HEK293 (cell line): ENCODE results near the gene NEK9.

ENCODE experiments used
- CTCF ChIA-PET: fragments of 350-600 bp; formaldehyde crosslinking; extraction: SDS; loops from one replicate; lab custom pipeline; 2021; ENCODE audit warnings: antibody characterized with exemption; lab: Yijun Ruan, JAX
- POLR2A ChIA-PET: fragments of 300-600 bp; formaldehyde crosslinking; extraction: SDS; loops from one replicate; lab custom pipeline; 2020; ENCODE audit warnings: antibody characterized with exemption, inconsistent platforms; lab: Yijun Ruan, JAX
- H3K27ac ChIP-seq: fragments of 200-500 bp; sonication (Bioruptor generic); 2 replicates; pipeline ENCODE4 v1.5.1; 2014; ENCODE audit warnings: low read depth, low read length, control low read depth, inconsistent platforms; ENCODE audit errors: extremely low read depth
- H3K36me3 ChIP-seq, 2 experiments: fragments of 200-500 bp in 1 of 2; sonication (Bioruptor generic) in 1 of 2; 1 replicate in 1 of 2; 2 replicates in 1 of 2; pipeline ENCODE4 v1.5.1; 2014 to 2017; ENCODE audit warnings: inconsistent platforms in 2 of 2, low read length in 2 of 2; ENCODE audit not compliant: control insufficient read depth in 2 of 2, insufficient read depth in 1 of 2
- H3K4me1 ChIP-seq: fragments of 200-500 bp; sonication (Bioruptor generic); 2 replicates; pipeline ENCODE4 v1.5.1; 2014; ENCODE audit warnings: mild to moderate bottlenecking, low read length, inconsistent platforms; ENCODE audit not compliant: control insufficient read depth, insufficient read depth
- H3K4me3 ChIP-seq: 2 replicates; pipeline ENCODE4 v1.5.1; 2011; ENCODE audit warnings: low read depth, mild to moderate bottlenecking, control low read depth, low read length, moderate library complexity
- H3K9me3 ChIP-seq: fragments of 200-500 bp; sonication (Bioruptor generic); 2 replicates; pipeline ENCODE4 v1.5.1; 2014; ENCODE audit warnings: low read depth, low read length, inconsistent platforms; ENCODE audit not compliant: control insufficient read depth, insufficient read depth
- BCL11A ChIP-seq: fragments of 450-650 bp; formaldehyde crosslinking; IDR thresholded peaks from 2 replicates; pipeline ENCODE4 v1.5.1; 2016; ENCODE audit warnings: low read depth, missing biosample characterization, missing genetic modification characterization
- GLI2 ChIP-seq: fragments of 450-650 bp; formaldehyde crosslinking; IDR thresholded peaks from 2 replicates; pipeline ENCODE4; 2017; ENCODE audit warnings: missing biosample characterization, missing genetic modification characterization, low read depth, borderline replicate concordance
- GLIS1 ChIP-seq: fragments of 450-650 bp; formaldehyde crosslinking; IDR thresholded peaks from 2 replicates; pipeline ENCODE4 v1.5.1; 2016; ENCODE audit warnings: missing biosample characterization, missing genetic modification characterization
- KLF7 ChIP-seq: fragments of 450-650 bp; formaldehyde crosslinking; IDR thresholded peaks from 2 replicates; pipeline ENCODE4 v1.5.1; 2016; ENCODE audit warnings: missing biosample characterization, missing genetic modification characterization, borderline replicate concordance
- PRDM1 ChIP-seq: fragments of 450-650 bp; formaldehyde crosslinking; IDR thresholded peaks from 2 replicates; pipeline ENCODE4; 2016; ENCODE audit warnings: missing biosample characterization, missing genetic modification characterization
- PRDM6 ChIP-seq: fragments of 450-650 bp; formaldehyde crosslinking; IDR thresholded peaks from 2 replicates; pipeline ENCODE4 v1.5.1; 2017; ENCODE audit warnings: missing biosample characterization, missing genetic modification characterization
- ZBTB20 ChIP-seq: fragments of 450-650 bp; formaldehyde crosslinking; IDR thresholded peaks from 2 replicates; pipeline ENCODE4 v1.5.1; 2016; ENCODE audit warnings: missing biosample characterization, missing genetic modification characterization
- ZBTB26 ChIP-seq: fragments of 450-650 bp; formaldehyde crosslinking; optimal IDR thresholded peaks from 2 replicates; pipeline ENCODE3; 2016; ENCODE audit warnings: missing biosample characterization, mild to moderate bottlenecking, missing genetic modification characterization
- ZFP3 ChIP-seq: fragments of 450-650 bp; formaldehyde crosslinking; IDR thresholded peaks from 2 replicates; pipeline ENCODE4 v1.5.1; 2016; ENCODE audit warnings: low read depth, missing biosample characterization, missing genetic modification characterization
- ZNF114 ChIP-seq: fragments of 450-650 bp; formaldehyde crosslinking; IDR thresholded peaks from 2 replicates; pipeline ENCODE4 v1.5.0; 2017; ENCODE audit warnings: missing biosample characterization, missing genetic modification characterization
- ZNF274 ChIP-seq, 2 experiments: fragments of 200-500 bp in 1 of 2; fragments of 450-650 bp in 1 of 2; sonication (Bioruptor generic) in 1 of 2; formaldehyde crosslinking in 1 of 2; IDR thresholded peaks; 2 replicates each; pipeline versions ENCODE4 v1.5.1 to v1.6.1; 2014 to 2016; ENCODE audit warnings: borderline replicate concordance in 1 of 2, inconsistent platforms in 1 of 2, low read length in 1 of 2, missing biosample characterization in 1 of 2, missing genetic modification characterization in 1 of 2
- ZNF37A ChIP-seq: fragments of 450-650 bp; IDR thresholded peaks from 2 replicates; pipeline ENCODE4 v1.5.1; 2018; ENCODE audit warnings: missing biosample characterization, missing genetic modification characterization
- ZNF391 ChIP-seq: fragments of 450-650 bp; formaldehyde crosslinking; IDR thresholded peaks from 2 replicates; pipeline ENCODE4 v1.5.1; 2016; ENCODE audit warnings: low read depth, missing biosample characterization, missing genetic modification characterization, borderline replicate concordance
- ZNF426 ChIP-seq: fragments of 450-650 bp; formaldehyde crosslinking; IDR thresholded peaks from 2 replicates; pipeline ENCODE4 v1.5.1; 2017; ENCODE audit warnings: missing biosample characterization, missing genetic modification characterization, mild to moderate bottlenecking, inconsistent platforms, moderate library complexity
- ZNF510 ChIP-seq: fragments of 450-650 bp; formaldehyde crosslinking; IDR thresholded peaks from 2 replicates; pipeline ENCODE4 v1.5.1; 2018; ENCODE audit warnings: mild to moderate bottlenecking, missing genetic modification characterization, missing biosample characterization; ENCODE audit not compliant: insufficient replicate concordance
- ZNF621 ChIP-seq: fragments of 450-650 bp; formaldehyde crosslinking; IDR thresholded peaks from 2 replicates; pipeline ENCODE4 v1.5.1; 2017; ENCODE audit warnings: missing biosample characterization, missing genetic modification characterization
- ZNF776 ChIP-seq: fragments of 450-650 bp; formaldehyde crosslinking; IDR thresholded peaks from 2 replicates; pipeline ENCODE4 v1.5.0; 2017; ENCODE audit warnings: missing biosample characterization, missing genetic modification characterization, borderline replicate concordance
- TF ChIP-seq, protein P1 (sequence below): fragments of 450-650 bp; IDR thresholded peaks from 2 replicates; pipeline ENCODE4 v1.5.1; 2018; ENCODE audit warnings: missing biosample characterization, mild to moderate bottlenecking, missing genetic modification characterization
- TF ChIP-seq, protein P2 (sequence below): fragments of 450-650 bp; formaldehyde crosslinking; IDR thresholded peaks from 2 replicates; pipeline ENCODE4 v1.5.1; 2016; ENCODE audit warnings: missing biosample characterization, missing genetic modification characterization
- TF ChIP-seq, protein P3 (sequence below): fragments of 450-650 bp; formaldehyde crosslinking; IDR thresholded peaks from 2 replicates; pipeline ENCODE4 v1.5.1; 2016; ENCODE audit warnings: missing biosample characterization, missing genetic modification characterization, borderline replicate concordance

The NEK9 gene

DNA sequence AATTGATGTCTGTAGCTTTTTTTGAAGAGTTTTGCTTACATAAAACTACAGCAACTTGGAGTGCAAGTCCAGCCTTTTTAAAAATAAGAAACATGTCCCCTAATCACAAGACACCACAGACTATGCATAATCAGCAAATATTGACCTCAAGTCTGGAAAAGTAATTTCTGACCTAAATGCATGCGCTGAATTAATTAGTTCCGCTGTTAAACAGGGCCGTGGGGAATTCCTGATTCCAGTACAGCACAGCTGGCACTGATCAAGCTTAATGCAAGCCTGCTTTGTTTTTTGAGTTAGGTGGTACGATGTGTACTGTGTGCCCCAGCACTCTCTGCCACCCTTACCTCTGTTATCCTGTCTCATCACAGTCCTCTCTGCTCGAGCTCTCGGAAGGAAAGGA lies 84.8 kb downstream of the NEK9 start:
- TF ChIP-seq, protein P1, sequence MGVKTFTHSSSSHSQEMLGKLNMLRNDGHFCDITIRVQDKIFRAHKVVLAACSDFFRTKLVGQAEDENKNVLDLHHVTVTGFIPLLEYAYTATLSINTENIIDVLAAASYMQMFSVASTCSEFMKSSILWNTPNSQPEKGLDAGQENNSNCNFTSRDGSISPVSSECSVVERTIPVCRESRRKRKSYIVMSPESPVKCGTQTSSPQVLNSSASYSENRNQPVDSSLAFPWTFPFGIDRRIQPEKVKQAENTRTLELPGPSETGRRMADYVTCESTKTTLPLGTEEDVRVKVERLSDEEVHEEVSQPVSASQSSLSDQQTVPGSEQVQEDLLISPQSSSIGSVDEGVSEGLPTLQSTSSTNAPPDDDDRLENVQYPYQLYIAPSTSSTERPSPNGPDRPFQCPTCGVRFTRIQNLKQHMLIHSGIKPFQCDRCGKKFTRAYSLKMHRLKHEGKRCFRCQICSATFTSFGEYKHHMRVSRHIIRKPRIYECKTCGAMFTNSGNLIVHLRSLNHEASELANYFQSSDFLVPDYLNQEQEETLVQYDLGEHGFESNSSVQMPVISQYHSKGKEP (tag by site-specific recombination): no peak
- peak; percentile 65 for TF ChIP-seq PRDM6
- TF ChIP-seq, all 188 proteins: peak for 1
- POLR2A ChIA-PET: no interaction called here
- CTCF ChIA-PET: interaction anchor here (0.5 to 1.2 kb wide), 3 partner anchors 46 to 431 kb away, joined by 3 to 4 read pairs (median 3); no protein-coding TSS in a partner anchor

DNA sequence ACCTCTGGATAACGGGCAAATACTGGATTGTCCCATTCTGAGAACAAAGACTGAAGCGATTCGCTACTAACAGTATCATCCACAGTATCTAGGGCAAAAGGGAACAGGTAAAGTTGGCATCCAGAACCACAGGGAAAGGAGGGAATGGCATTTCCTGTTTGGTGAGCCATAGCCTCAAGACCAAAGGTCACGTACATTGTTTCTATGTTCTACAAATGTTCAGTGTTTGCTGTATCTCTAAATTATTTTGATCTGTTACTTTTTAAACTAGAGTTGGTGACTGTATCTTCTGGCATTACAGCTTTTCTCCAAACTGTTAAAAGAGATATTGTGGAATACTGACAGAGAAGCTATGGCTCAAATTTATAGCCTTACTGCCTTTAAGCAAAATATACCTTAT lies 85.2 kb downstream of the NEK9 start:
- POLR2A ChIA-PET: no interaction called here
- CTCF ChIA-PET: interaction anchor here (0.5 to 1.2 kb wide), 3 partner anchors 46 to 431 kb away, joined by 3 to 4 read pairs (median 3); no protein-coding TSS in a partner anchor
- no peak overlapping the region for H3K4me3 ChIP-seq
- H3K27ac ChIP-seq: no peak overlapping the region
- H3K36me3 ChIP-seq: peaks cover 0 to 17% of the 10 kb centered on the region in 2 experiments; a peak in 1 of 3 replicates
- H3K4me1 ChIP-seq: peaks cover 6% of the 10 kb centered on the region
- H3K9me3 ChIP-seq: no peaks in the 10 kb centered on the region
- TF ChIP-seq ZBTB26 (tag by site-specific recombination) (no peak), GLIS1 (no peak), ZNF37A (tag by site-specific recombination) (no peak), ZNF621 (tag by site-specific recombination) (no peak), ZNF391 (no peak), ZNF114 (tag by site-specific recombination) (no peak), ZNF426 (tag by site-specific recombination) (no peak), ZNF776 (no peak), ZNF510 (tag by site-specific recombination) (no peak), GLI2 (no peak), ZFP3 (tag by site-specific recombination) (no peak), BCL11A (tag by site-specific recombination) (no peak), ZNF274 (IDR thresholded peaks at IDR 0.05; ENCODE audit: low read length) (no peak), ZNF274 (tag by site-specific recombination; IDR thresholded peaks at IDR 0.05; ENCODE audit: borderline replicate concordance) (no peak), KLF7 (tag by site-specific recombination) (no peak), PRDM1 (tag by site-specific recombination) (no peak), ZBTB20 (tag by site-specific recombination) (no peak)
- TF ChIP-seq, protein P2, sequence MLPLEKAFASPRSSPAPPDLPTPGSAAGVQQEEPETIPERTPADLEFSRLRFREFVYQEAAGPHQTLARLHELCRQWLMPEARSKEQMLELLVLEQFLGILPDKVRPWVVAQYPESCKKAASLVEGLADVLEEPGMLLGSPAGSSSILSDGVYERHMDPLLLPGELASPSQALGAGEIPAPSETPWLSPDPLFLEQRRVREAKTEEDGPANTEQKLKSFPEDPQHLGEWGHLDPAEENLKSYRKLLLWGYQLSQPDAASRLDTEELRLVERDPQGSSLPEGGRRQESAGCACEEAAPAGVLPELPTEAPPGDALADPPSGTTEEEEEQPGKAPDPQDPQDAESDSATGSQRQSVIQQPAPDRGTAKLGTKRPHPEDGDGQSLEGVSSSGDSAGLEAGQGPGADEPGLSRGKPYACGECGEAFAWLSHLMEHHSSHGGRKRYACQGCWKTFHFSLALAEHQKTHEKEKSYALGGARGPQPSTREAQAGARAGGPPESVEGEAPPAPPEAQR (tag by site-specific recombination): no peak
- TF ChIP-seq, protein P3, sequence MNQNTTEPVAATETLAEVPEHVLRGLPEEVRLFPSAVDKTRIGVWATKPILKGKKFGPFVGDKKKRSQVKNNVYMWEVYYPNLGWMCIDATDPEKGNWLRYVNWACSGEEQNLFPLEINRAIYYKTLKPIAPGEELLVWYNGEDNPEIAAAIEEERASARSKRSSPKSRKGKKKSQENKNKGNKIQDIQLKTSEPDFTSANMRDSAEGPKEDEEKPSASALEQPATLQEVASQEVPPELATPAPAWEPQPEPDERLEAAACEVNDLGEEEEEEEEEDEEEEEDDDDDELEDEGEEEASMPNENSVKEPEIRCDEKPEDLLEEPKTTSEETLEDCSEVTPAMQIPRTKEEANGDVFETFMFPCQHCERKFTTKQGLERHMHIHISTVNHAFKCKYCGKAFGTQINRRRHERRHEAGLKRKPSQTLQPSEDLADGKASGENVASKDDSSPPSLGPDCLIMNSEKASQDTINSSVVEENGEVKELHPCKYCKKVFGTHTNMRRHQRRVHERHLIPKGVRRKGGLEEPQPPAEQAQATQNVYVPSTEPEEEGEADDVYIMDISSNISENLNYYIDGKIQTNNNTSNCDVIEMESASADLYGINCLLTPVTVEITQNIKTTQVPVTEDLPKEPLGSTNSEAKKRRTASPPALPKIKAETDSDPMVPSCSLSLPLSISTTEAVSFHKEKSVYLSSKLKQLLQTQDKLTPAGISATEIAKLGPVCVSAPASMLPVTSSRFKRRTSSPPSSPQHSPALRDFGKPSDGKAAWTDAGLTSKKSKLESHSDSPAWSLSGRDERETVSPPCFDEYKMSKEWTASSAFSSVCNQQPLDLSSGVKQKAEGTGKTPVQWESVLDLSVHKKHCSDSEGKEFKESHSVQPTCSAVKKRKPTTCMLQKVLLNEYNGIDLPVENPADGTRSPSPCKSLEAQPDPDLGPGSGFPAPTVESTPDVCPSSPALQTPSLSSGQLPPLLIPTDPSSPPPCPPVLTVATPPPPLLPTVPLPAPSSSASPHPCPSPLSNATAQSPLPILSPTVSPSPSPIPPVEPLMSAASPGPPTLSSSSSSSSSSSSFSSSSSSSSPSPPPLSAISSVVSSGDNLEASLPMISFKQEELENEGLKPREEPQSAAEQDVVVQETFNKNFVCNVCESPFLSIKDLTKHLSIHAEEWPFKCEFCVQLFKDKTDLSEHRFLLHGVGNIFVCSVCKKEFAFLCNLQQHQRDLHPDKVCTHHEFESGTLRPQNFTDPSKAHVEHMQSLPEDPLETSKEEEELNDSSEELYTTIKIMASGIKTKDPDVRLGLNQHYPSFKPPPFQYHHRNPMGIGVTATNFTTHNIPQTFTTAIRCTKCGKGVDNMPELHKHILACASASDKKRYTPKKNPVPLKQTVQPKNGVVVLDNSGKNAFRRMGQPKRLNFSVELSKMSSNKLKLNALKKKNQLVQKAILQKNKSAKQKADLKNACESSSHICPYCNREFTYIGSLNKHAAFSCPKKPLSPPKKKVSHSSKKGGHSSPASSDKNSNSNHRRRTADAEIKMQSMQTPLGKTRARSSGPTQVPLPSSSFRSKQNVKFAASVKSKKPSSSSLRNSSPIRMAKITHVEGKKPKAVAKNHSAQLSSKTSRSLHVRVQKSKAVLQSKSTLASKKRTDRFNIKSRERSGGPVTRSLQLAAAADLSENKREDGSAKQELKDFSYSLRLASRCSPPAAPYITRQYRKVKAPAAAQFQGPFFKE (tag by site-specific recombination): no peak

More for the DNA sequence above, 84.8 kb downstream of the NEK9 start:
- Histone ChIP-seq H3K9me3 (no peaks in the 10 kb centered on the region), H3K27ac (no peak overlapping the region), H3K36me3 (peaks cover 0 to 17% of the 10 kb centered on the region in 2 experiments; a peak in 1 of 3 replicates), H3K4me1 (peaks cover 6% of the 10 kb centered on the region), H3K4me3 (no peak overlapping the region)
